Stimulated activated CD4-positive, alpha-beta T cell treated with anti-CD3 and anti-CD28 coated beads, Interleukin-1b, Interleukin-23, amount 100 ng/mL, for 48 hours (primary cell): ENCODE data around the gene INSR.
A peak's percentile ranks its signal among the peaks of the same experiment; 100 is the strongest.
"Not testable (repeated sequence)": the region's sequence is repeated elsewhere in the genome, so short reads cannot be mapped to it uniquely, and the experiment has no call there.

ENCODE experiments used
- DNase-seq: peaks from one replicate; pipeline ENCODE4 v3.0.0-alpha.2; 2020

Gene INSR

GRCh38 chr19:7078008-7078407 lies 216.2 kb downstream of the INSR start:
- DNase-seq: no peak

GRCh38 chr19:7076151-7076550 lies 218.1 kb downstream of the INSR start:
- DNase-seq: no peak

GRCh38 chr19:7074705-7075282 lies 219.4 kb downstream of the INSR start:
- DNase-seq: no peak

- DNase-seq: no peak
These were observed 221.7 kb downstream of the INSR start for GRCh38 chr19:7072541-7072940.

GRCh38 chr19:7069904-7070226 lies 224.3 kb downstream of the INSR start:
- no peak for DNase-seq

GRCh38 chr19:7069042-7069903 lies 224.9 kb downstream of the INSR start, which contains the start of gene ZNF557:
Gene ZNF557, plus strand, starts transcription at chr19:7069703. Its CDS starts 5,372 bp downstream, at chr19:7075075.
- peak; percentile 99 for DNase-seq

- DNase-seq: no peak
These were observed 225.6 kb downstream of the INSR start for GRCh38 chr19:7068599-7068998.

GRCh38 chr19:7067716-7068115 lies 226.5 kb downstream of the INSR start:
- no peak for DNase-seq

GRCh38 chr19:7067122-7067521 lies 227.1 kb downstream of the INSR start:
- DNase-seq: not testable (repeated sequence)

GRCh38 chr19:7063764-7064418 lies 230.3 kb downstream of the INSR start:
- no peak for DNase-seq

GRCh38 chr19:7063339-7063738 lies 230.9 kb downstream of the INSR start:
- no peak for DNase-seq
